Neutrophil (primary cell): Measurements from ENCODE around the gene GMDS.

Experiments
- H3K27ac ChIP-seq: fragments of 200-600 bp; sonication (generic); 2 replicates; pipeline ENCODE4 v1.5.1; 2016; ENCODE audit warnings: mild to moderate bottlenecking, moderate library complexity
- H3K27me3 ChIP-seq: fragments of 200-600 bp; sonication (generic); 2 replicates; pipeline ENCODE4 v1.6.0; 2016; ENCODE audit warnings: mild to moderate bottlenecking
- H3K36me3 ChIP-seq: fragments of 200-600 bp; sonication (generic); 2 replicates; pipeline ENCODE4 v1.5.1; 2017
- H3K4me1 ChIP-seq, 2 experiments: fragments of 200-600 bp in 1 of 2; sonication (generic) in 1 of 2; 1 replicate in 1 of 2; 2 replicates in 1 of 2; pipeline versions ENCODE4 v1.5.1 to v1.6.1; 2013 to 2016; ENCODE audit warnings: low read depth in 1 of 2, low read length in 1 of 2, mild to moderate bottlenecking in 1 of 2, moderate library complexity in 1 of 2; ENCODE audit not compliant: control insufficient read depth in 1 of 2, insufficient read depth in 1 of 2
- H3K4me3 ChIP-seq, 2 experiments: fragments of 200-600 bp in 1 of 2; sonication (generic) in 1 of 2; 1 replicate in 1 of 2; 2 replicates in 1 of 2; pipeline ENCODE4 v1.5.1; 2013 to 2016; ENCODE audit warnings: low read depth in 1 of 2, low read length in 1 of 2, mild to moderate bottlenecking in 1 of 2, moderate library complexity in 1 of 2
- H3K9me3 ChIP-seq: fragments of 200-600 bp; sonication (generic); 2 replicates; pipeline ENCODE4 v1.5.1; 2016
- TF ChIP-seq, protein P1 (sequence below): fragments of 200-600 bp; sonication (generic); IDR thresholded peaks from 2 replicates; pipeline ENCODE4 v1.5.1; 2016; ENCODE audit warnings: antibody characterized with exemption

The GMDS gene

DNA sequence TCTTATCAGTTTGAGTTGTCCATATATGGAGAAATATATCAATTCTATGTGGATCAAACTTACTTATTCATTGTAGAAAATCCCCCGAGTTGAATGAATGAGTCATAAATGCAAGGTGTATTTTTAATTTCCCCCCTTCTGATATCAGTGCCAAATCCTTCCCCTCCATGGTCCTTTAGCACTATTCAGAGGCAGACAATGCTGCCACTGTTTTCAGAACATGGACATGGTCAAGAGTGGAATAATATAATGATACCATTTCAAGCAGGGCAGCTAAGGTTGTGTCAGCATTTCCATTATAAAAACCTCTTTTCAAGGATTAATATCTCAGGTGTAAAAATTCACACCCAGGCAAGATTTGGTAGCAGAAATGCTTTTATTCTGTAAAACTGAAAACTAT is 391.6 kb downstream of the GMDS start:
- H3K9me3 ChIP-seq = no peaks in the 10 kb centered on the region
- no peak overlapping the region for H3K4me3 ChIP-seq
- H3K4me1 ChIP-seq = peaks cover 8 to 12% of the 10 kb centered on the region in 2 experiments
- H3K27ac ChIP-seq = no peak overlapping the region
- H3K36me3 ChIP-seq = no peaks in the 10 kb centered on the region
- TF ChIP-seq, protein P1, sequence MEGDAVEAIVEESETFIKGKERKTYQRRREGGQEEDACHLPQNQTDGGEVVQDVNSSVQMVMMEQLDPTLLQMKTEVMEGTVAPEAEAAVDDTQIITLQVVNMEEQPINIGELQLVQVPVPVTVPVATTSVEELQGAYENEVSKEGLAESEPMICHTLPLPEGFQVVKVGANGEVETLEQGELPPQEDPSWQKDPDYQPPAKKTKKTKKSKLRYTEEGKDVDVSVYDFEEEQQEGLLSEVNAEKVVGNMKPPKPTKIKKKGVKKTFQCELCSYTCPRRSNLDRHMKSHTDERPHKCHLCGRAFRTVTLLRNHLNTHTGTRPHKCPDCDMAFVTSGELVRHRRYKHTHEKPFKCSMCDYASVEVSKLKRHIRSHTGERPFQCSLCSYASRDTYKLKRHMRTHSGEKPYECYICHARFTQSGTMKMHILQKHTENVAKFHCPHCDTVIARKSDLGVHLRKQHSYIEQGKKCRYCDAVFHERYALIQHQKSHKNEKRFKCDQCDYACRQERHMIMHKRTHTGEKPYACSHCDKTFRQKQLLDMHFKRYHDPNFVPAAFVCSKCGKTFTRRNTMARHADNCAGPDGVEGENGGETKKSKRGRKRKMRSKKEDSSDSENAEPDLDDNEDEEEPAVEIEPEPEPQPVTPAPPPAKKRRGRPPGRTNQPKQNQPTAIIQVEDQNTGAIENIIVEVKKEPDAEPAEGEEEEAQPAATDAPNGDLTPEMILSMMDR = no peak
- no peaks in the 10 kb centered on the region for H3K27me3 ChIP-seq

DNA sequence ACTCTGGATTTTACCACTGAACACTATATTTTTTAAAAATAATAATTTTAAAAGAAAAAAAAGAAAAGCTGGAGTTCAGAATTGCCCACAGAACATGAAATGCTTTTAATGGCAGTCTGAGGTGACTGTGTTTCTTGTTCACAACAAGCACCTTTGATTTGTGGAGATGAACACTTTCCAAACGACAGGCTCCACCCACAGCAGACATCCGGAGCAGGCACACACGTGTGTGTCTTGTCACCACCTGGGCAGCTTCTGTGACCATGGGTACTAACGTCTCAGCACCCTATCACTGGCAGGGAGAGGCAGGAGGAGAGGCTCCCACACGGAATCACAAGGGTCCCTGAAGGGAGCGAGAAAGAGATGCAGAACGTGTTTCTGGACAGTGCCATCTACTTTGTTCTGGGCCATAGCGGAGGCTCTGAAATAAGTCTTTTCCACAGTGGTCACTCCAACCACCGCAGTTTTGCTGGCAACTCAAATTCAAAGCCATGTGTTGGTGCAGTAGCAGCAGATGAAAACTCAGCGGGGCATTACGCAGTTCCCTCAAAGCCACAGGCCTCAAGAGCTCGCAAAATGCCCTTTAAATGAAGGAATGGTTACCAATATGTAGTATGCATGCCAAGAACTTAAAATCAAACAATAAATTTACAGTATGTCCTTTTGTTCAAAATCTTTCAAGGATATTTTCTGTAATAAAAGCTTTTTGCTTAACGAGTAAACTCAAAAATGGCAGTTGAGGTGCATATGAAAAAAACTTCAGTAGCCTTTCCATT is 393.5 kb downstream of the GMDS start:
- H3K4me3 ChIP-seq = no peak overlapping the region
- H3K36me3 ChIP-seq = no peaks in the 10 kb centered on the region
- peaks cover 8 to 12% of the 10 kb centered on the region in 2 experiments for H3K4me1 ChIP-seq
- TF ChIP-seq, protein P1 = no peak
- no peak overlapping the region for H3K27ac ChIP-seq
- no peaks in the 10 kb centered on the region for H3K9me3 ChIP-seq
- no peaks in the 10 kb centered on the region for H3K27me3 ChIP-seq

DNA sequence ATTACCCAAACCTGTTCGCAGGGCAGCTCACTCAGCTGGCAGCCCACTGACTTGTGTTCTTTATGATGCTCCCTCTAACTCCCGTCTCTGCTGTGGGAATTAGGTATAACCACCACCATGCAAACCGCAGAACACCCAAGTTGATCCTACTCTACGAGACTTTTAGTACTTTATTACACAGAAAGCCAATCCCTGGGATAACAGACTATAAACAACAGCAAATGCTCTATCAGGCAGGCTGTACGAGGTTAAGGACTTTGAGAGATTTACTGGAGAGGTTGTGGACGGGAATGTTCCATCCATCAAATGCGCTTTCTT is 394.6 kb downstream of the GMDS start:
- H3K9me3 ChIP-seq = no peaks in the 10 kb centered on the region
- peaks cover 8 to 12% of the 10 kb centered on the region in 2 experiments for H3K4me1 ChIP-seq
- H3K36me3 ChIP-seq = no peaks in the 10 kb centered on the region
- no peaks in the 10 kb centered on the region for H3K27me3 ChIP-seq
- TF ChIP-seq, protein P1 = no peak
- no peak overlapping the region for H3K4me3 ChIP-seq
- H3K27ac ChIP-seq = no peak overlapping the region

DNA sequence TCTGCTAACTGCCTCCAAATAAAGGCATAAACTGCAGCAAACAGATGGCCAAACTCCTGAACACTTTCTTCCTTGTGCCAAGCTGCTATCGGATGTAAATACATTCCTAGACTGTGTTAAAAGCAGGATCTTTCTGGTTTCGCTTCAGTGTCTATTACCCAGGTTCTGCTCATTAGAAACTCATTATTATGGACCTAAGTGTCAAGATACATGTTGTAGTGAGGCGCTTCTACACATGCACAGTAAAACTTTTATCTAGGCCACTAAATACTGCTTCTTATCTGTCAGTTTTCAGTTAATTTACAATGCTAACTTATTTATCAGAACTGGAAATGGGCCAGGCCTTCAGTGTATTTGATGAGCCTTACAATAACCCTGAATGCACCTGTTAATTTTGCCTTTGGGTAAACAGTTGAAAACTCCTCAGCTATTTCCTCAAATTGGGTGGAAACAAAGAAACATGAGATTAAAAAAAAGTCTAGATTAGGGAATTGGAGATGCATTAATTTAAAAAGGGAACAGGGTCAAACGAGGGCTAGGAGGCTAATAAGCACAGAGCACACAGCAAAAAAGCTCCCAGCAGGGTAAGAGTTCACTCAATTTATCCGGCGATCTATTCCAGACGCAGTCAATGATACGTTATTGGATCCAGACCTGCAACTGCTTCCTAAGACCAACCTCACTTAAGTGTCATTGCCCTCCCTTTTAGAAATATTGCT is 395.1 kb downstream of the GMDS start:
- Histone ChIP-seq H3K27me3 (no peaks in the 10 kb centered on the region), H3K9me3 (no peaks in the 10 kb centered on the region), H3K27ac (peak overlapping the region; percentile 38), H3K36me3 (no peaks in the 10 kb centered on the region), H3K4me1 (peaks cover 8 to 12% of the 10 kb centered on the region in 2 experiments), H3K4me3 (no peak overlapping the region)
- TF ChIP-seq, protein P1 = no peak

DNA sequence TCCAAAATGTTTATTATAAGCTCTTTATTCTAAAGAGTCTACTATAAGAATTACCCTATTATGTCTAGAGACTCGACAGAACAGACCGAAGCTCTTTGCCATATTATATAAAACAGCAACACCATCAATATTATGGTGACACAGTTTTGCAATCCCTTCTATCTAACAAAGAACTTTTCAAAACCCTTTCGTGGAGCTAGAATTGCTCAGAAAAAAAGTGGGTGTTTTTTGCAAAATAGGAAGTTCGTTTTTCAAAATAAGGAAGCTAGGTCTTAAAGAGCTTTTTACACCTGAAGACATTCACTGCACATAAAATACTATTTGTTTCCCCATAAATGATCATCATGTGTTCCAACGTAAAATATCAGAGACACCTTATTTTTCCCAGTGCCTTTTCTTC is 395.7 kb downstream of the GMDS start:
- peaks cover 8 to 12% of the 10 kb centered on the region in 2 experiments for H3K4me1 ChIP-seq
- H3K9me3 ChIP-seq = no peaks in the 10 kb centered on the region
- no peaks in the 10 kb centered on the region for H3K36me3 ChIP-seq
- no peaks in the 10 kb centered on the region for H3K27me3 ChIP-seq
- H3K27ac ChIP-seq = peak overlapping the region; percentile 38
- no peak overlapping the region for H3K4me3 ChIP-seq
- TF ChIP-seq, protein P1 = no peak
